K562 (cell line): ENCODE measurements around the gene CDH20.

Experiments
- BACH1 ChIP-seq: fragments of 200-800 bp; sonication (Bioruptor generic); IDR thresholded peaks from 2 replicates; pipeline ENCODE4 v1.6.1; 2016; ENCODE audit warnings: missing genetic modification characterization, missing compliant biosample characterization
- CTCF ChIP-seq, 3 experiments: IDR thresholded peaks in 2 of 3; conservative IDR thresholded peaks in 1 of 3; 2 replicates each; pipeline ENCODE4 v1.5.1; 2011 to 2012; ENCODE audit warnings: low read length in 3 of 3, mild to moderate bottlenecking in 3 of 3, control low read depth in 2 of 3, improper control_type of control experiment in 1 of 3, inconsistent platforms in 1 of 3, low read depth in 1 of 3, mixed read lengths in 1 of 3, moderate library complexity in 1 of 3; ENCODE audit not compliant: insufficient read depth in 2 of 3
- FIP1L1 ChIP-seq: fragments of 200-400 bp; formaldehyde crosslinking; IDR thresholded peaks from 2 replicates; pipeline ENCODE4 v1.6.1; 2018; ENCODE audit warnings: mild to moderate bottlenecking, low read depth, low read length; ENCODE audit not compliant: poor library complexity, severe bottlenecking
- GABPA ChIP-seq: fragments of 200-800 bp; sonication (Bioruptor generic); conservative IDR thresholded peaks from 2 replicates; pipeline ENCODE4 v1.6.1; 2016; ENCODE audit warnings: low read depth, missing genetic modification characterization, missing compliant biosample characterization
- GTF3C2 ChIP-seq: IDR thresholded peaks from 3 replicates; pipeline ENCODE4 v1.6.1; 2011; ENCODE audit warnings: borderline replicate concordance, mild to moderate bottlenecking, moderate library complexity; ENCODE audit not compliant: insufficient read length; ENCODE audit errors: extremely low read depth

GRCh38 chr18:61475931-61476330 is 142.7 kb downstream of the CDH20 start:
- TF ChIP-seq GABPA (no peak), CTCF (IDR thresholded peaks at IDR 0.05 in 2 of 3, conservative IDR thresholded peaks at IDR 0.05 in 1 of 3; ENCODE audit: insufficient read depth in 2 of 3, low read depth in 1 of 3, low read length in 3 of 3) (no peak), BACH1 (tag) (no peak), FIP1L1 (no peak), GTF3C2 (no peak)
